ENCODE results near the gene IDI1. TPM values are rescaled to one million over a fixed set of nuclear protein-coding genes. Genes with fewer than 3 reads are reported as not detected.

Gene IDI1
- 102 and 115 TPM in 2 replicates for total RNA-seq (2014; rRNA removed; shearing (Covaris generic))

- H3K27me3 ChIP-seq (ENCODE audit: control insufficient read depth, insufficient read depth, low read length): no peaks in the 10 kb centered on the region
- H3K4me3 ChIP-seq (ENCODE audit: insufficient read depth, low read depth, low read length): peak within 1 kb of the TSS; percentile 91
- peak; percentile 98 for DNase-seq
- peaks cover 5% of the 10 kb centered on the region for H3K36me3 ChIP-seq (replicated peaks; ENCODE audit: control insufficient read depth, insufficient read depth, low read length)
These were observed at the start of gene IDI1 for GRCh38 chr10:1048732-1049424. IDI1 (minus strand) TSS chr10:1049119; CDS start chr10:1049003, 116 bp downstream.

DNA sequence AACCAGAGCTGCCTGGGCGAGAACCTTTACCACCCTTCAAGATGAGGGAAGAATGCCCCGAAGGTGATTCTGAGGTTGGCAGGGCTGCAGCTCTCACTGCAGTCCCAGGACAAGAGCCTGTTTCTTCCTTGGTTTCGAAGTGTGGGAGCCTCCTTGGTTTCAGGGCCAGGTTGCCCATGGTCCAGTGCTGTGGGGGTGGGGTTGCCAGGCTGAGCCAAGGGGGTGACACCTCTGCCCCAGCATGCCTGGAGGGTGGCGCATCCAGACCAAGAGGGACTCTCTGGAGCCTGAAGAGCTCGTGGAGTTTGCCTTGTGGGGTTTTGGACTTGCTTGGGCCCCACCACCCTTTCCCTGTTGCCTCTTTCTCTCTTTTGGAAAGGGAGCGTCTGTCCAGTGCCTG, 48.5 kb upstream of the IDI1 start:
- H3K4me3 ChIP-seq (ENCODE audit: insufficient read depth, low read depth, low read length): no peak overlapping the region
- no peaks in the 10 kb centered on the region for H3K27me3 ChIP-seq (ENCODE audit: control insufficient read depth, insufficient read depth, low read length)
- H3K36me3 ChIP-seq (replicated peaks; ENCODE audit: control insufficient read depth, insufficient read depth, low read length): peaks cover 6% of the 10 kb centered on the region
- no peak for DNase-seq

GRCh38 chr10:1096287-1096889, 47.5 kb upstream of the IDI1 start:
- DNase-seq: no peak
- H3K4me3 ChIP-seq (ENCODE audit: insufficient read depth, low read depth, low read length): no peak overlapping the region
- peaks cover 6% of the 10 kb centered on the region for H3K36me3 ChIP-seq (replicated peaks; ENCODE audit: control insufficient read depth, insufficient read depth, low read length)
- H3K27me3 ChIP-seq (ENCODE audit: control insufficient read depth, insufficient read depth, low read length): no peaks in the 10 kb centered on the region

GRCh38 chr10:1095498-1095897, 46.6 kb upstream of the IDI1 start:
- Histone ChIP-seq H3K4me3 (ENCODE audit: insufficient read depth, low read depth, low read length) (no peak overlapping the region), H3K27me3 (ENCODE audit: control insufficient read depth, insufficient read depth, low read length) (no peaks in the 10 kb centered on the region), H3K36me3 (replicated peaks; ENCODE audit: control insufficient read depth, insufficient read depth, low read length) (peaks cover 6% of the 10 kb centered on the region)
- no peak for DNase-seq

DNA sequence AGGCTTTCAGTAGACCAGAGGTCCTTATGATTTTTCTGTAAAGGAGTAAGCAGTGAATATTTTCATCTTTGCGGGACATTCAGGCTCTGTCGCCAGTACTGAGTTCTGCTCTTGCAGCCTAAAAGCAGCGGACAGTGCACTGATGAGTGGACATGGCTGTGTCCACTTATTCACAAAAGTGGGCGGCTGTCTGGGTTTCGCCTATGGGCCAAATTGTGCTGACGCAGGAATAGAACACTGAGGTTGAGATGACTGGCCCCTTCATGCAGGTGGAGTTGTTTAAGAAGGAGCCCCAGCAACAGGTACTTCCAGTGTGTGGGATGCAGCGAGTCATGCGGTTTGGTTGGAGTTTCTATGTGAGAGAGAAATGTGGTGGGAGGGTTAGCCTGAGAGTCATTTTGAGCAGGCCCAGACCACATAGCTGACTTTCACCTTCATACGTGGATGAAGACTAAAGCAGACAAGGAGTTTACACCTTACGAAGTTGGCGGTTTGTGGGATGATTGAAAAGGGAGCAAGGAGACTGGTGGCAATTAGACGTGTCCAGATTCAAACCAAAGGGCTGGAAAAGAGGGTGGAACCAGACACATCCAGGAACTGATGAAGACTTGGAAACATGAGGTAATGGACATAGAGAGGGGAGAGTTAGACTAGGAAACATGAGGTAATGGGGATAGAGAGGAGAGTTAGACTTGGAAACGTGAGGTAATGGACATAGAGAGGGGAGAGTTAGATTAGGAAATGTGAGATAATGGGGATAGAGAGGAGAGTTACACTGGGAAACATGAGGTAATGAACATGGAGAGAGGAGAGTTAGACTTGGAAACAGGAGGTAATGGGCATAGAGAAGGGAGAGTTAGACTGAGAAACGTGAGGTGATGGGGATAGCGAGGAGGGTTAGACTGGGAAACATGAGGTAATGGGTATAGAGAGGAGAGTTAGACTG, 45.5 kb upstream of the IDI1 start:
- H3K36me3 ChIP-seq (replicated peaks; ENCODE audit: control insufficient read depth, insufficient read depth, low read length): peaks cover 7% of the 10 kb centered on the region
- H3K27me3 ChIP-seq (ENCODE audit: control insufficient read depth, insufficient read depth, low read length): no peaks in the 10 kb centered on the region
- H3K4me3 ChIP-seq (ENCODE audit: insufficient read depth, low read depth, low read length): no peak overlapping the region
- no peak for DNase-seq

- Histone ChIP-seq H3K36me3 (replicated peaks; ENCODE audit: control insufficient read depth, insufficient read depth, low read length) (peaks cover 7% of the 10 kb centered on the region), H3K4me3 (ENCODE audit: insufficient read depth, low read depth, low read length) (no peak overlapping the region), H3K27me3 (ENCODE audit: control insufficient read depth, insufficient read depth, low read length) (no peaks in the 10 kb centered on the region)
- DNase-seq: no peak
These were observed 44.8 kb upstream of the IDI1 start for GRCh38 chr10:1093696-1094095.

GRCh38 chr10:1090696-1091095, 41.8 kb upstream of the IDI1 start:
- DNase-seq: no peak
- no peak overlapping the region for H3K4me3 ChIP-seq (ENCODE audit: insufficient read depth, low read depth, low read length)
- peaks cover 3% of the 10 kb centered on the region for H3K36me3 ChIP-seq (replicated peaks; ENCODE audit: control insufficient read depth, insufficient read depth, low read length)
- no peaks in the 10 kb centered on the region for H3K27me3 ChIP-seq (ENCODE audit: control insufficient read depth, insufficient read depth, low read length)

GRCh38 chr10:1089017-1089689, 40.2 kb upstream of the IDI1 start:
- Histone ChIP-seq H3K4me3 (ENCODE audit: insufficient read depth, low read depth, low read length) (no peak overlapping the region), H3K36me3 (replicated peaks; ENCODE audit: control insufficient read depth, insufficient read depth, low read length) (peaks cover 9% of the 10 kb centered on the region), H3K27me3 (ENCODE audit: control insufficient read depth, insufficient read depth, low read length) (no peaks in the 10 kb centered on the region)
- DNase-seq: no peak

DNA sequence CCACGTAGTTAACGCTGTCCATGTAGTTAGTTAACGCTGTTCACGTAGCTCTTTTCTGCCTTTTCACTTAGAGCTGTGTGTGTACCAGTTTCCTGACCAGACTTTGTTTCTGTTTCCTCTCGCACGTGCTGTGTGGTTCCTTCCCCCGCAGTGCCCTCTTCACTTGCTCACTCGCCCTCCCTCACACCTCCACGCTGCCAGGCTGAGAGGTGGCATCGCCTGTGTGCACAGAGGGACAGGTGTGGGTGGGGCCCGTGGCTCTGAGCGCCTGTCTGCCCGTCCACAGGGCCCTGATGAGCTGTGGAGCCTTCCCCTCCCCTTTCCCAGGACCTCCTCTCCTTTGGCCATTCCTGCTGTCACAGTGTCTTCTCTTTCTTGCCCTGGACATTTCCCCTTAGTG, 37.9 kb upstream of the IDI1 start:
- H3K4me3 ChIP-seq (ENCODE audit: insufficient read depth, low read depth, low read length): no peak overlapping the region
- DNase-seq: no peak
- peaks cover 10% of the 10 kb centered on the region for H3K36me3 ChIP-seq (replicated peaks; ENCODE audit: control insufficient read depth, insufficient read depth, low read length)
- H3K27me3 ChIP-seq (ENCODE audit: control insufficient read depth, insufficient read depth, low read length): no peaks in the 10 kb centered on the region

- no peak overlapping the region for H3K4me3 ChIP-seq (ENCODE audit: insufficient read depth, low read depth, low read length)
- peaks cover 10% of the 10 kb centered on the region for H3K36me3 ChIP-seq (replicated peaks; ENCODE audit: control insufficient read depth, insufficient read depth, low read length)
- no peaks in the 10 kb centered on the region for H3K27me3 ChIP-seq (ENCODE audit: control insufficient read depth, insufficient read depth, low read length)
- no peak for DNase-seq
These were observed 36.3 kb upstream of the IDI1 start for GRCh38 chr10:1085258-1085657.

DNA sequence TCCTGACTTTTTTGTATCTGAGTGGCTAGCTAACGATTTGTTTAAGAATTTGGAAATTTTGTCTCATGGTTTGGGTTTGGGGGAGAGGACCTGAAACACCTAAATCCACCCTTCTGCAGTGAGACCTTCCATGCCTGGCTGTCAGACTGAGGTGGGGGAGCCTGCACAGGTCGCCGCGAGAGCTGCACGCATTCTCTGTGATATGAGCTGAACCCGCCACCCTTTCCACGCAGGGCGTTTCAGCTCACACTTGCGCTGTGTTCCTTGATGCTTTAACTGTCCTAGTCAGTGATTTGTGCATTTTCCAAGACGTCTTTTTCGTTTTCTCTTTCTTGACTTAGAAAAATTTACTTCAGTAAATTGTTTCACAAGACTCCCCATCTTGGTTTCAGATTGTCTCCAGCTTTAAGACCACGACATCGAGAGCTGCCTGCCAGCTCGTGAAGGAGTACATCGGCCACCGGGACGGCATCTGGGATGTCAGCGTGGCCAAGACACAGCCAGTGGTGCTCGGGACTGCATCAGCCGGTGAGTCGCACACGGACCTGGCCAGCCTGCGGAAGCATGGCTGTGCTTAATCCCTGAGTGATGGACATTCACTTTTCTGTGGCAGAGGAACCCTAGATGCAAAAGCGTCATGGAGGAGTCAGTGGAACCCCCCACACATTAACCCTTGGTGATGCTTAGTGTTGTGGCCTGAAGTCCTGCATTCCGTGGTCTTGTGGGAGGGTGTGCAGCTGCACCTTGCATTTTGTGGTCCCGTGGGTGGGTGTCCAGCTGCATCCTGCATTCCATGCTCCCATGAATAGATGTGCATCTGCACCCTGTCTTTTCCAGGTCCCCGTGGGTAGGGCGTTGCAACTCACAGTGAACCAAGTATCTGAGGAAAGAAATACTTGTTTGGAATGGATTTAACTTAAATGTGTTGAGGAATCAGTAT, 35.4 kb upstream of the IDI1 start:
- Histone ChIP-seq H3K27me3 (ENCODE audit: control insufficient read depth, insufficient read depth, low read length) (no peaks in the 10 kb centered on the region), H3K36me3 (replicated peaks; ENCODE audit: control insufficient read depth, insufficient read depth, low read length) (peaks cover 10% of the 10 kb centered on the region), H3K4me3 (ENCODE audit: insufficient read depth, low read depth, low read length) (no peak overlapping the region)
- no peak for DNase-seq

- no peak for DNase-seq
- Histone ChIP-seq H3K4me3 (ENCODE audit: insufficient read depth, low read depth, low read length) (no peak overlapping the region), H3K27me3 (ENCODE audit: control insufficient read depth, insufficient read depth, low read length) (no peaks in the 10 kb centered on the region), H3K36me3 (replicated peaks; ENCODE audit: control insufficient read depth, insufficient read depth, low read length) (peaks cover 10% of the 10 kb centered on the region)
These were observed 34.7 kb upstream of the IDI1 start for GRCh38 chr10:1083581-1083980.

GRCh38 chr10:1078668-1079067, 29.7 kb upstream of the IDI1 start:
- Histone ChIP-seq H3K27me3 (ENCODE audit: control insufficient read depth, insufficient read depth, low read length) (no peaks in the 10 kb centered on the region), H3K36me3 (replicated peaks; ENCODE audit: control insufficient read depth, insufficient read depth, low read length) (peaks cover 2% of the 10 kb centered on the region), H3K4me3 (ENCODE audit: insufficient read depth, low read depth, low read length) (no peak overlapping the region)
- no peak for DNase-seq

All from H7 (cell line).